CD4-positive, alpha-beta T cell treated with Interleukin-2 at 100 ng/mL for 4 hours (primary cell): Measurements from ENCODE around the gene CRHBP.
"Not testable (repeated sequence)": the region's sequence is repeated elsewhere in the genome, so short reads cannot be mapped to it uniquely, and the experiment has no call there.

Experiments
- DNase-seq: peaks from one replicate; pipeline ENCODE4 v3.0.0-alpha.2; 2020; ENCODE audit warnings: low spot score

The CRHBP gene

DNA sequence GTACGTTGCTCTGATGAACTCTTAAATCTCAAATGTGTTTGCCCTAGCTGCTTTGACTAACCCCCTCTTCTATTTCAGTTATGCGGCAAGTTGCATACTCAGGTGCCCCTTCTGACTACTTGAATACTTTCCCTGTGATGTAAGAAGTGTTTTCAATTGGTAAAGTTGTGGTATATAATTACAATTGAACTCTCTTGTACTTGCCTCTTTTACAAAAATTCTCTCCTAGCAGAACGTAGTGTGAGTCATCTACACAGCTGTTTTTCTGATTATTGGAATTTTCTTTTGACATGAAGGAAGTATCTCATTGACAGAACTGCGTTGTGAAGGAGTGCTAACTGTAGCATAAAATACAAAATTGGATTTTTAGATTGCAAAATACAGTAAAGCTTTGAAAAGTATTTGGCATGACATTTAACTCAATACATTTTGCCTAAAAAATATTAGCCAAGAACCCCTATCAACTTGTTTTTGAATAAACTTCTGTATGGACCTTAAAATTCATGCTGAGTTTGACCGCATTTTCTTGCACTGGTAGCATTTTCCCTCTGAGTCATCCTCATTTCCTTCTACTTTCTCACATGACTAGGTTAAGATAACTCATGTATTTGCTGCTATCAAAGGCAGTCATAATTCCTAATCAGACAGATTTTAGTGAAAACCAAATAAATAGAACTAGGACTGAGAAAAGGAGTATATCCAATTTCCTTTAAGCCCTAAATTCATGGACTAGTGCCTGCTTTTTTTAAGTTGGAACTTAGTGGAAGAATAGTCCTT is 6.3 kb downstream of the CRHBP start:
- no peak for DNase-seq

DNA sequence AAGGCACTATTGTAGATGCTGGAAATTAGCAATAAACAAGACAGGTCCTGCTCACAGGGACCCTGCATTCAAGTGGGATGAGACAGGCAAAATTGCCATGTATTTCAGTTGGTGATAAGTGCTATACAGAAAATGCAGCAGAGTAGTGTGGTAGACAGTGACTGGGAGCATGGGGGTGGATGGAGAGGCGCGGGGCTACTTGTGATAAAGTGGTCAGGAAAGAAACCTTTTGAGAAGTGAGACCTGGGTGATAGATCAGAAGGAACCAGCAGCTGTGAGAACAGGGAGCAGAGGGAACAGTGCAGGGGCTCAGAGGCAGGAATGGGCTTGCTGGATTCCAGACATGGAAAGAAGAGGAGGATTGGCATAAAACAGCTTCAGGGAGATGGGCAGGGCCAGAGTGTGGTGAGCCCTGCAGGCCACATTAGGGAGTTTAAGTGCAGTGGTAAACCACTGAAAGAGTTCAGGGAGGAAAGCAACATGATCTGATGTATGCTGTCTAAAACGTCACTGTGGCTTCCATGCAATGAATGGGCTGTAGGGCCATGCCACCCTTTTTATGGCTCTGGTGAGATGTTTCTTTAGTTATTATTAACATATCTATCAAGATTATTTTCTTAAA is 7.3 kb downstream of the CRHBP start:
- DNase-seq = no peak

DNA sequence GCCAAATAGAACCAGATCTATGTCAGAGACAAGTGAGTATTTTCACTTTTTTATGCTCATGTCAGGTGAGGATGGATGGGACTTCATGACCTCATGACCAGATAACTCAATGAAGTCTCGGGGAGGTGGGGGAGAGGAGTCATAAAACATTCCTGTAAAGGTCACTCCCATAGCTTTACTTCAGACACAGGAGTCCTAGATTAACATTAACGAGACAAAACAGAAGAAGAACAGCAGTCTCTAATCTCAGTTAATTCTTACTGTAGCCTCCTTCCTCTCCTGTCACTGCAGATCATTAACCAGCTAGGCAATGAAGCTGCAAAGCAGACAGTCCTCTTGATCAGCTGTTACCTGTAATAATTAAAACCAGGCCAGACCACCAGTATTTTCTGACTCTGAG is 11.2 kb downstream of the CRHBP start:
- no peak for DNase-seq

DNA sequence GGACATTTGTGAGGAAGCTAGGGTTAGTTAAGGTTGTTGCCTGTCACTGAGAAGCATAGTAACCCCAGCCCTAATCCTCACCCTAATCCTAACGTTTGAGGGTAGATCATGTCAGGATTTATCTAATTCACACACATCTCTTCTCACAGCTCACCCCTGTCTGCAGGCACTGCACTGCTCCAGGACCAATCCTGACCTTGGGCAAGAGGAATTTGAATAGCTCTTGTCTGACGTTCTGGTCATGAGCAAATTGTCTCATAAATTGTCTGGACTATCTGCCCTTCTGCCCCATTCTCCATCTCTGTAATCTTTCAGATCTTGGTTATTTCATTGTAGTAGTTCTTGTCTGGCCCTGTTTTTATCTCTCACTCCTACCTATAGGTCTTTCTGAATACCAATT is 18.7 kb downstream of the CRHBP start:
- no peak for DNase-seq

DNA sequence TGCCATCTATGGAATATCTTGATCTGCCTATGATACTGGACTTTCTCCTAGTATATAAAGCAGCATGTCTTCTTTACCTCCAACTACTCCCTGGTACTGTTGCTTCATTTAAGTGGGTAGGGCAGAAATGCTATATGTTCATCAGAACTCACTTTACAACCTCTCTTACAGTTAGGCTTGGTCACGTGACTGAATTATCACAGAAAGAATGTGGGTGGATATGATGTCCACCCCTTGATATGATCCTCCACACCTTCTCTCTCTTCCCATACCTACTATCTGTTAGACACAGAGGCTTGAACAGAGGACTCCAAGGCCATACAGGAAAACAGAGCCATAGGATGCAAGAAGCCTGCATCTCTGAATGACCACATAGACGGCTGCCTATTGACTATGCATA is 19.8 kb downstream of the CRHBP start:
- DNase-seq = no peak

DNA sequence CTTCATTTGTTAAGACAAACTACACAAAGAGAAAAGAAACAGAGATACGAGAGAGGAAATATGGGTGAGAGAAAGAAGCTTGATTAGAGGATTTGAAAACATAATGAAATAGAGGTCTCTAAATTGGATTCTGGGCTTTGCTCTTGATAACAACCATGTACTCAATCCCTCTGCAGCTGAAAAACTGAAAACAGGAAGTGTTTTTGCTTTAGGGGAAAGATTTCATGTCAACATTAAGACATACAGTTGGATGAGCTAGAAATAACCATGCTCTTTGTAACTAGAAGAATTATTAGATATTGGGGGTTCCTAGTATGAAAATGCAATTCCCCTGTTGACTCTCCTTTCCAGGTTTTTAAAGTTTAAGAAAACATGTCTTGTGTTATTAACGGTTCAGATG is 21.9 kb downstream of the CRHBP start:
- DNase-seq = no peak

DNA sequence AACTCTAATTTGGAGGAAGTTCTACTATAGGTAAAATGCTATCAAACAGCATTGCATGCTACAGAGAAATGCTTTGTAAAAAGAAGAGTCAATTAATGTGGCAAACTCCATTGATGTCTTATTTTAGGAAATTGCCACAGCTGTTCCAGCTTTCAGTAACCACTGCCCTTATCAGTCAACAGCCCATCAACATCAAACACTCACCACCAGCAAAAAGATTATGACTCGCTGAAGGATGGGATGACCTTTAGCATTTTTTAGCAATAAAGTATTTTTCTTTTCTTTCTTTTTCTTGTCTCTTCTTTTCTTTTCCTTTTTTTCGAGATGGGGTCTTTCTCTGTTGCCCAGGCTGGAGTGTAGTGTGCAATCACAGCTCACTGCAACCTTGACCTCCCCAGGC is 26.0 kb downstream of the CRHBP start:
- no peak for DNase-seq

DNA sequence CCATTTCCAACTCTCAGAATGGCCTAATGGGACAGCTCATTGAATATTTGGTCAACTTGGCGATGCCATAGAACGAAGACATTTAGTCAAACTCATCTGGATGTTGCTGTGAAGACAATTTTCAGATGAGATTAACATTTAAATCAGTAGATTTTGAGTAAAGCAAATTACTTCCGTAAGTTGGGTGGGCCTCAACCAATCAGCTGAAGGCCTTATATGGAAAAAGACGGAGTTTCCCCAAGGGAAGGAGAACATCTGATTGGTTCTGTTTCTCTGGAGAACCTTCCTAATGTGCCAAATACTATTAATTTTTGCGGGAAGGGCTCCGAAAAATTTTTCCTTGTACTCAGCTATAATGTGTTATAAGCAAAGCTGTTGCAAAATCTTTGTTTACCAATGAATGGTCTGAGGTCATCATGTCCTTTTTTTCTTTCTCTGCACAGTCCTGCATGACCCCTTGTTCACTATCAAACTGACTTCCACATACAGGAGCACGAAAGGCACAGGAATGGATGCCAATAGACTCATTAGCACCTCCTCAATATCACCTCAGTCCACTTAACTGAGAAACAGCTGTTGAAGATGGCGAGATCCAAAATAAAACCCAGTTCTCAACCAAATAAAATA is 27.8 kb downstream of the CRHBP start:
- DNase-seq = no peak

DNA sequence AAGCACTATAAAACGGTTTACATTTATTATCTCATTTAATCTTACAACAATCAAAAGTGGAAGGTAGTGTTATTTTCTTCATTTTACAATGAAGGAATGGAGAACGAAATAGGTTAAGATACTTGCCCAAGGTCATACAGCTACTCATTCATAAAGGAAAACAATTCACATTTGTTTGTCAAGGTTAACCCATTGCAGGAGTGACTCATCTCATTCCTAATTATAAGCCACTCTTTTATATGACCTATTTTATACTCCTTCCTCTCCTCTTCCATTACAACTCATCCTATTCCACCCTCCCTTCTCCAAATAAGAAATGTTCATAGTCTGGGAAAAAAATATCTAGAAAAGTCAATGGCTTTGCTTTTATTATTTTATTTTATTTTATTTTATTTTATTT is 29.6 kb downstream of the CRHBP start:
- DNase-seq = no peak

DNA sequence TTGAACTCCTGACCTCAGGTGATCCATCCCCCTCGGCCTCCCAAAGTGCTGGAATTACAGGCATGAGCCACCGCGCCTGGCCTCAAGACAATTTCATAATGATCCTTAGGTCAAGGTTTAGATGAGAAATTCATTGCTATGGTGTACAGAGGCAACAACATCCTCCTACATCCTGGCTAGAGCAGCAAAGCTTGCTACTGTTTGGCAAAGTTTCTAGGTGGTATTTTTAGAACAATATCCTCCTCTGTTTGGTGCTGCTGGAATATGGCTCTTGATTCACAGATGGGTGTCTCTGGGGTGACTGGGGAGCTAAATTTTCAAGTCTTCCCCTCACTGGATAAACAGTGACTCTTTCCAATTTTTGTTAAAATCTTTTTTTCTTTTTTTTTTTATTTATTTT is 30.6 kb downstream of the CRHBP start:
- no peak for DNase-seq

DNA sequence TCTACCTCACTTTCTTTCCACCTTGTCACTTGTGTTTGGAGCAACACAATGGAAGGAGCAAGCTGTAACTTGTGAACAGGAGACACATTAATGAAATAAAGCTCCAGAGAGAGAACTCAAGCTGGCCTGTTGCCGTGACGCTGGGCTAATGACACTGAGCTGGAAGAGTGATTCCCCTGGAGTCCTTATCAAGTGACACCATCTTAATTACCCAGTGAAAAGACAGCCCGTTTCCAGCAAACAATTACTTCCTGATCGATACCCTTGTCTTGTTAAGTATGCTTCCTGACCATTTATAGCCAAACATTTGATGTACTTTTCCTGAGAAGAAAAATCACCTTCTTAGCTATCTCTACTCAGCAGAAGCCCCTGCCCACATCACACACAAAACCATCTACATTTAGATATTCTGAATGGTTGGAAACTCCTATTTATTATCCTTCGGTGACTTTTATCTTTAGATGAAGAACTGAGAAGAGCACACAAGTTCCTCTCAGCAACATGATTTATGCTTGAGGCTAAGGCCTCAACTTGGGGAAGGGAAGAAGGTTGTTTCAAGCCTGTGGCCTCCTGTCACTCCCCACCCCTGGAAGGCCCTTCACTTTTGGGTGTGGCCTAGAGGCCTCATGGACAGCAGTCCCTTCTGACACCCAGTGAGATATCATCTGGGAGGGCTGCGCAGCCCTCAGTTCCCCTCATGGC is 34.1 kb downstream of the CRHBP start:
- DNase-seq = no peak

DNA sequence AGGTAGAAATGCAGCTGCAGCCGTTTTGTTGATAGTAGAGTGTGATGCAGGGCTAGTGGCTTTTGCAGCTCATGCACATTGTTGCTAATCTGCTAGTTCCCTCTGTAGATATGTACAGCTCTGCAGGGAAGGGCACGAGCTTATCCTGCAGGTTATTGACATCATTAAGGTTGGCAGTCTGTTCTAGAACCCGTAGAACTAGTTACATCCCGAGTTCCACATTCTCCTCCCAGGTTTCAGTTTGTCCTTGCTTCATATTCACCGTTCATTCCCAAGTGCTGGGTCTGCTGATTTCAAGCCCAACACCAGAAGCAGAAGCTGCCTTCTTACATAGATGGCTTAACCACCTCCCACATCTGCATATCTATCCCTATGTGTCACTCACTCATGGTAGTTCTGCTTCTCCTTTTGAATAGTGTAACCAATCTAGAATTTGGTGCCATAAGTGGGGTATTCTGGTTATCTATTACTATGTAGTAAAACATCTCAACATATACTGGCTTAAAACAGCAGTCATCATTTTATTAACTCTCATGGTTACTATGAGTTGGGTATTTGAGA is 38.1 kb downstream of the CRHBP start:
- no peak for DNase-seq

DNA sequence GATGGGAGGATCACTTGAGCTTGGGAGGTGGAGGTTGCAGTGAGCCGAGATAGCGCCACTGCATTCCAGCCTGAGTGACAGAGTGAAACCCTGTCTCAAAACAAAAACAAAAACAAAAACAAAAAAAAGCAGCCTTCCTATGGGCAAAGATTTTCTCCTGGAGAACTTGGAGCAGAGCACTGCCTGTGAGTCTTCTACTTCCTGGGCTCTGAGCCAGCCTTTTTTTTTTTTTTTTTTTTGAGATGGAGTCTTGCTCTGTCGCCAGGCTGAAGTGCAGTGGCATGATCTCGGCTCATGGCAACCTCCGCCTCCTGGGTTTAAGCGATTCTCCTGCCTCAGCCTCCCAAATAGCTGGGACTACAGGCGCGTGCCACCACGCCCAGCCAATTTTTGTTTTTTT is 40.6 kb downstream of the CRHBP start:
- DNase-seq = not testable (repeated sequence)

DNA sequence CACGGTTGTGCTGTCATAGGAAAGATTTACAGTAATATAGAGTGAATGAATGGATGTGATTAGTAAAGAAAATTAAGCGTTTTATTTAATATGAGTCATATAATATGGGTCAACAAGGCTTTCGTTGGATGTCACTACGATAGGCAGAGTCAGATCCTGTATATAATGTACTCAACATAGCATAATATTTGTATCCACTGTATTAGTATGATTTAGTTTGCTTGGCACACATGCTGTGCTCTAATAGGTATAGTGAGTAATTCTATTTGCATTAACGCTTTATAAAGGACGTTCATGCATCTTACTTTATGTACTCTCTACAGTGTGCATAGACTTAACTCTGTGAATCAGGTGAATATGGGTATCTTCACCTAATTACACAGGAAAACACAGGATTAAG is 41.5 kb downstream of the CRHBP start:
- DNase-seq = no peak

DNA sequence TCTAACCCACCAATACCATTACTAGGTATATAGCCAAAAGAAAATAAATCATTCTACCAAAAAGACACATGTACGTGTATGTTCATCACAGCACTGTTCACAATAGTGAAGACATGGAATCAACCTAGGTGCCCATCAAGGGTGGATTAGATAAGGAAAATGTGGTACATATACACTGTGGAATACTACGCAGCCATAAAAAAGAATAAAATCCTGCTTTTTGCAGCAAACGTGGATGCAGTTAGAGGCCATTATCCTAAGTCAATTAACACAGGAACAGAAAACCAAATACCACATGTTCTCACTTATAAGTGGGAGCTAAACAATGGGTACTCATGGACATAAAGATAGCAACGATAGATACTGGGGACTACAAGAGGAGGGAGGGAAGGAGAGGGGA is 45.4 kb downstream of the CRHBP start:
- not testable (repeated sequence) for DNase-seq

DNA sequence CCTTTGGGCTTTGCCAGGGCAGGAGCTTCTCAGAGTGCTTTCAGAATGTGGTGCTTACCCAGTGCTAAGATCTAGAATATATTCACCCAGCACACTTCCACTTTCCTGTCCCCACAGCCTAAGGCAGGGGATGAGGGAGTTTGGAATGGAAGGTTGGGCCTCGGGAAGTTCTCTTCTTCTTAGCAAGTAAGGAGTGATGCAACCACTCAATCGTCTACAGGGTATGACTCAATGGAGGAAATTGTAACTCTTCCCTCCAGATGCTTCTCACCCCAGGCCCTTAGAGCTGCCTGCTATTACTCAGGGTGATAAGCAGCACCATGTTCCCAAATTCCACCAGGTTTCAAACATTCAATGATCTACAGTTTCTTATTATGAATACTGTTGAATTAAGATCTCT is 46.6 kb downstream of the CRHBP start:
- no peak for DNase-seq

DNA sequence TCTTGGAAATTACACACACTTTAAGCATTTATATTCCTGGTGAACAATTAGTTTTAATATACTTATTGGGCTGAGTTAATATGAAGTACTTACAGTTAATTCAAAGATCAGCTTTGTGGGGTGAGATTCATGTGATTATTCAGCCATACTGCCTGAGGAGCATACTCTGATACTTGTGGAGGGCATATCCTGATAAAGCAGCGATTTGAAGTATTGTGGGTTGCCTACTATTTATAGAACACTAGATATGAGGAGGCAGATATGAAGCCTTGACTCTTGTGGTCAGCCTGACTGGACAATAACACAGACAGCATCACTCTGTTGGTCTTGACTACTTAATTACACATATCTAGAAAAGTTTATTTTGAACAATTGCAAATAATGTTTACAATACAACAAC is 50.4 kb downstream of the CRHBP start:
- DNase-seq = no peak

DNA sequence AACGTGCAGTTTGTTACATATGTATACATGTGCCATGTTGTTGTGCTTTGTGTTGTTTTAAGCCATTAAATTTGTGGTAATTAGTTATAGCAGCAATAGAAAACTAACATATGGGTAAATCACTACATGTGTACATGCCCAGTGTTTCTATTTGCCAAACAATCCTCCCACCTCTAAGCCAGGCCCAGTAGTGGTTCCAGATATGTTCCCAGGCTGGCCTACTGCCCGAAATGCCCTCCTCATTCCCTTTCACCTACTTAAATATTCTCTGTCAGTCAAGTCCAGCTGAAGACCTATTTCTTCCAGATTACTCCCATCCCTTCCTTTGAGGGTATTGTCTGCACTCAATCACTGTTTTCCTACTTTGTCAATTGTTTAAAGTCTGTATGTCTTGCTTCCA is 53.3 kb downstream of the CRHBP start:
- DNase-seq = no peak

DNA sequence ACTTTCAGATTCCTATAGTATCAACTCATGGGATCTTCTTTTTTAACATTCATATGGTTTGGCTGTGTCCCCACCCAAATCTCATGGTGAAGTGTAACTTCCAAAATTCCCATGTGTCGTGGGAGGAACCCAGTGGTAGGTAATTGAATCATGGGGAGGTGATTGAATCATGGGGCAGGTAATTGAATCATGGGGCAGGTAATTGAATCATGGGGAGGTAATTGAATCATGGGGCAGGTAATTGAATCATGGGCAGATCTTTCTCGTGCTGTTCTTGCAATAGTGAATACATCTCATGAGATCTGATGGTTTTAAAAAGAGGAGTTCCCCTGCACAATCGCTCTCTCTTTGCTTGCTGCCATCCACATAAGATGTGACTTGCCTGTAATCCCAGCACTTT is 55.6 kb downstream of the CRHBP start:
- no peak for DNase-seq

DNA sequence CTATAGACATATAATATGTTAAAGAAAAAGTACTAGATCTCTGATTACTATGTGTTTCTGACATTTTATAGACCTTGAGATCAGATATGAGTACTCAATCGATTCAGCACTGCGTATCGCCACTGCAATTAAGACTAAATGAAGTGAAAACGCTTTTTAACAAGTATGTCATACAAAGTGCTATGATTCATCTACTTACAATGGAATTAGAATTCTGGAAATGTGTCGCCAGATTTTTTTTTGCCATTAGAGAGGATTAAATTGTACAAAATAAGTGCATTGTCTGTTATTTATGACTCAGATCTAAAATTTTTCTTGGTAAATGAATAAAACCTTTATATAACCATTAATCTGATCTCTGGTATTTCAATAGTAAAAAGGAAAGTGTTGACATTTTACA is 57.4 kb downstream of the CRHBP start:
- DNase-seq = no peak

DNA sequence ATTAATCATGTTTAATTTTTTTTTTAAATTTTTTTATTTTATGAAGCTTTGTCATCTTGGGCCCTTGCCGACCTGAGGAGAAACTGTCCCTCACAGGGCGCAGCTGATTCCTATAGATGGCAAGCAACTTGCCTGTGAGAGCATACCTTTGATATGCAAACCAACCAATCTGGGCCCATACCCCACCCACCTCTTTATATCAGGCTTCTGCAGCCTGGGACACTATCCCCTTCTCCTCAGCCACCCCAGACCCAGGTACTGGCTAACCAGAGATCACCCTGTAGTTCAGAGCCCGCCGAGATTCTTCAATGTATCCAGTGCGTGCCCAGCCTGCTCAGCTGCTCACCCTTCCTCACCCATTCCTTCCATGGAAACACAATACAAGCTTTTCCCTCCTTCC is 58.7 kb downstream of the CRHBP start:
- no peak for DNase-seq

DNA sequence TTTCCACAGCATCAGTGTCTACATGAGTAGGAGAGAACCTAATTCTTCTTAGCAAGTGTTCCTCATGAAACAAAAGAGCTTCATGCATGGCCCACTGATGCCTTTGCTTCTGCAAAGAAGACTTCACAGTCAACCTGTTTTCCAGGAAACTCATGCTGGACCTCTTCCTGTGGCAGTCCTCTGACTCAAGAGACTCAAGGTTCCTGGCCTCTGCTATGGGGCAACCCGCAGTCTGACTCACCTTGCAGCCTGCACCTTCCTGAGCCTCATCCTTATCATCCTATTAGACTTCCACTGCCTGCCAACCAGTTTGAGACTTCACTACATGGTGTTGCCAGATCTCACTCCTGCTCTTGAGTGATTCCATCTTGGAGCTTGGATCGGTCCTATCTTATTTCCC is 59.8 kb downstream of the CRHBP start:
- no peak for DNase-seq
